D721Med (cell line): Measurements from ENCODE around the gene WDCP.
A peak's percentile ranks its signal among the peaks of the same experiment; 100 is the strongest.

Experiments
- DNase-seq: peaks from one replicate; pipeline ENCODE4 v3.0.0; 2011; ENCODE audit warnings: low spot score; ENCODE audit not compliant: insufficient read length
- FAIRE-seq: peaks from 2 replicates; lab custom pipeline; 2011; peaks lifted over from hg19 to GRCh38; lab: Jason Lieb, UNC
- CTCF ChIP-seq: IDR thresholded peaks from 2 replicates; pipeline ENCODE4 v1.5.1; 2012; ENCODE audit warnings: mild to moderate bottlenecking, control low read depth; ENCODE audit not compliant: insufficient read depth; ENCODE audit errors: missing control alignments

Gene WDCP

DNA sequence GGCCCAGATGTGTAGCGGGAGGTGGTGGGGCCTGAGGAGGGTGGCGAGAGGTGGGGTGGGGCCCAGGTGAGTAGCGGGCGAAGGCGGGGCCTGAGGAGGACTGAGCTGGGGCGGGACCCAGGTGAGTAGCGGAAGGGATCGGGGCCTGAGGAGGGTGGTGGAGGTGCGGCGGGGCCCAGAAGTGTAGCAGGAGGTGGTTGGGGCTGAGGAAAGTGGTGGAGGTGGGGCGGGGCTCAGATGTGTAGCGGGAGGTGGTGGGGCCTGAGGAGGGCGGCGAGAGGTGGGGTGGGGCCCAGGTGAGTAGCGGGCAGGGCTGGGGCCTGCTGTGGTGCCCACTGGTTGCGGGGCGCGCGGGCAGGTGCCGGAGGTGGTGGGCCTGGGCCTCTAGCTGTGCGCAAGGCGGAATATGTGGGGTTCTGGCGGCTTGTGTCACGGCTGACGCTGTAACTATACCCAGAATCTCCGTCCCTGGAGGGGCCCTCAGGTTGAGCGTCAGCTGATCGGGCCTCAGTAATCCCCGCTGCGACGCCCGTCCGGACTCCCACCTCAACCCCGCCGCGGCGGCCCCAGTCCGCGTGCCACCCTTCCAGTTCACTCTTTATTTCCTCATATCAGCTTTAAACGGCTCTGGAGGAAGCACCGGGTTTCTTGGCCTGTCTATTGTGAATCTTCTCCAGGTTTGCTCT lies 29.8 kb upstream of the WDCP start:
- no peak for TF ChIP-seq CTCF
- DNase-seq (no peak), FAIRE-seq (no peak)

DNA sequence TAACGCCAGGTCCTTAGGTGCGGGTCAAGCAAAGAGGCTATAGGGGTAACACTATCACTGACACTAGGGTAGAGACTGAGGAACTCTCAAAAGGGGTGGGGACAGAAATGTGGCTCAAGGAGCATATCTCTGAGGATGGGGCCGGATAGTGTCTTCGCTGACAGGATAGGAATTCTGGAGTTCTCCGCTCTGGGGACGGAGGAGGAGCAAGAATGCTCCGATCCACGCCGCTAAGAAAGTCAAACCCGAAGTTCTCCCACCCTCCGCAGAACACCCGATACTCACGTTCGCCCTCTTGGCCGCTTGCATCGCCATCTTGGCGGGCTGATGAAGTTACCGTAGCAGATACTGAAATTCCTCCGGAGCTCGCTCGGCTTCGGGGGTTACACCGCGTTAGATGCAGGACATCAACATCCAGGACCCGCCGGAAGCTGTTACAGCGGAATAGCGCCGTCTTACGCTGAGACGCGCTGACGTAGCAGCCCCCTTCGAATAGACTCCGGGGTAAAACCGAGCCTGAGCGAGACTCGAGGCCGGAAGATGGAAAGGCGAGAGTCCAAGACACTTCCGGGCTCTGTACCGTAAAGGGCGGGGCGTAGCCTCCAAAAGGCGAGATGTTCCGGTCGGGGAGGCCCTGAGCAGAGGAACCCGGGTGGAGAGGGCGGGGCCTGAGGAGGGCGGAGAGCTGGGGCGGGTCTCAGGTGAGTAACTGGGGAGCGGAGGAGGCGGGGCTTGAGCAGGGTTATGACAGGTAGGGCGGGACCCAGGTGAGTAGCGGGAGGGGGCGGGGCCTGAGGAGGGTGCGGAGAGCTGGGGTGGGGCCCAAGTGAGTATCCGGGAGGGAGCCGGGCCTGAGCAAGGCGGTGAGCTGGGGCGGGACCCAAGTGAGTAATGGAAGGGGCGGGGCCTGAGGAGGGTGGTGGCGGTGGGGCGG lies 29.0 kb upstream of the WDCP start, which contains the start of gene SF3B6:
Gene SF3B6, minus strand, starts transcription at position 412 of the 934 bp plus-strand sequence. Its CDS starts 97 bp downstream, at position 315.
- no peak for TF ChIP-seq CTCF
- DNase-seq (peak; percentile 71), FAIRE-seq (no peak)

DNA sequence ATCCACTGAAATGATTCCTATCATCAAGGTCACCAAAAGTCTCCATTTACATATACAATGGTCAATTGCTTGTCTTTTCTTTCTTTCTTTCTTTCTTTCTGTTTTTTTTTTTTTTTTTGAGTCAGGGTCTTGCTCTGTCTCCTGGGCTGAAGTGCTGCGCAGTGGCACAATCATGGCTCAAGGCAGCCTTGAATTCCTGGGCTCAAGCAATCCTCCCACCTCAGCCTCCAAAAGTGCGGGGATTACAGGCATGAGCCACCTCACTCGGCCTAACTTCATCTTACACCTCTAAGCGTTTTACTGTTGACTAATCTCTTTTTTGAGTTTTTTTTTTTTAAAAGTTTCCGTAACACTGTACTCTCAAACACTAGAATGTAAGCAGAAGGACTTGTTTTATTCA lies 28.1 kb upstream of the WDCP start:
- DNase-seq (no peak), FAIRE-seq (no peak)
- TF ChIP-seq CTCF: no peak

- DNase-seq: no peak
- no peak for TF ChIP-seq CTCF
- no peak for FAIRE-seq
Measured at GRCh38 chr2:24073816-24074215, 26.6 kb upstream of the WDCP start.

DNA sequence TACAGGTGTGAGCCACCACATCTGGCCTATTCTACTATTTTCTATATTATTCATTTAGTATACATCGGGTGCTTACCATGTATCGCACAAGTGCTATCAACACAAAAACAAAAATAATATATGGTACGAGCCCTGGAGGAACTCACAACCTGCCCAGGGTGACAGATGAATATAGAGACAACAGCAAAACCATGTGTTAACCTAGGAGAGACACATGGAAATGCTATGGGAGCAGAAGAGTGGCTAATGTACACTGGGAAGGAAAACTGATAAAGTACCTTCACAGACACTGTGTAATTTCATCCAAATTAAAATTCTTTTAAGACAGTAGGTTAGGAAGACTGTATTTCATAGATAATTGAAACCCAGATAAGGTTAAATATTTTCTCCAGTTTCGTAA lies 25.1 kb upstream of the WDCP start:
- no peak for FAIRE-seq
- DNase-seq: no peak
- TF ChIP-seq CTCF: no peak

- no peak for DNase-seq
- FAIRE-seq: no peak
- TF ChIP-seq CTCF: no peak
Measured at GRCh38 chr2:24065341-24065740, 18.1 kb upstream of the WDCP start.
